ENCODE measurements around the gene SEH1L. TPM values are rescaled to one million over a fixed set of nuclear protein-coding genes. Genes with fewer than 3 reads are reported as not detected.

SEH1L gene
- polyA plus RNA-seq, 1 donor from 2014 or later: 11.5 TPM

- no peaks in the 10 kb centered on the region for H3F3A ChIP-seq (ENCODE audit: insufficient read depth, low read length, poor library complexity, severe bottlenecking)
- H3K4me2 ChIP-seq (ENCODE audit: low read length): no peak overlapping the region
Measured at GRCh38 chr18:12929477-12930083, 18.2 kb upstream of the SEH1L start.

GRCh38 chr18:12930376-12930775, 17.4 kb upstream of the SEH1L start:
- TF ChIP-seq EZH2 (IDR thresholded peaks at IDR 0.05; ENCODE audit: borderline replicate concordance, insufficient read depth, low read length, poor library complexity, severe bottlenecking): no peak
- TF ChIP-seq CTCF (IDR thresholded peaks at IDR 0.05; ENCODE audit: poor library complexity, severe bottlenecking): no peak
- no peak for TF ChIP-seq MXI1 (conservative IDR thresholded peaks at IDR 0.05; ENCODE audit: poor library complexity, severe bottlenecking)
- no peak for TF ChIP-seq REST (IDR thresholded peaks at IDR 0.05; ENCODE audit: borderline replicate concordance)
- no peaks in the 10 kb centered on the region for H3K79me2 ChIP-seq (replicated peaks; ENCODE audit: insufficient read depth, low read length)
- H4K20me1 ChIP-seq (ENCODE audit: insufficient read depth): no peaks in the 10 kb centered on the region
- no peak overlapping the region for H3K9ac ChIP-seq (ENCODE audit: low read length)
- no peaks in the 10 kb centered on the region for H3K9me3 ChIP-seq (ENCODE audit: low read length)
- no peaks in the 10 kb centered on the region for H3K36me3 ChIP-seq (ENCODE audit: insufficient read depth, low read length)
- H2AFZ ChIP-seq (ENCODE audit: low read depth, low read length): no peak overlapping the region
- H3K27me3 ChIP-seq (ENCODE audit: insufficient read depth, low read depth, low read length): no peaks in the 10 kb centered on the region
- H3K4me3 ChIP-seq (ENCODE audit: low read length): no peak overlapping the region
- H3K9me2 ChIP-seq (ENCODE audit: insufficient read depth, low read length): no peaks in the 10 kb centered on the region
- H3K27ac ChIP-seq (ENCODE audit: low read length): no peak overlapping the region
- H3K4me2 ChIP-seq (ENCODE audit: low read length): no peak overlapping the region
- H3F3A ChIP-seq (ENCODE audit: insufficient read depth, low read length, poor library complexity, severe bottlenecking): no peaks in the 10 kb centered on the region

More at GRCh38 chr18:12929477-12930083, 18.2 kb upstream of the SEH1L start:
- Histone ChIP-seq H4K20me1 (ENCODE audit: insufficient read depth) (no peaks in the 10 kb centered on the region), H3K79me2 (replicated peaks; ENCODE audit: insufficient read depth, low read length) (no peaks in the 10 kb centered on the region), H3K9me2 (ENCODE audit: insufficient read depth, low read length) (no peaks in the 10 kb centered on the region), H3K9ac (ENCODE audit: low read length) (no peak overlapping the region), H3K4me3 (ENCODE audit: low read length) (no peak overlapping the region), H3K9me3 (ENCODE audit: low read length) (no peaks in the 10 kb centered on the region), H2AFZ (ENCODE audit: low read depth, low read length) (no peak overlapping the region), H3K36me3 (ENCODE audit: insufficient read depth, low read length) (no peaks in the 10 kb centered on the region), H3K27me3 (ENCODE audit: insufficient read depth, low read depth, low read length) (no peaks in the 10 kb centered on the region), H3K27ac (ENCODE audit: low read length) (no peak overlapping the region)
- no peak for TF ChIP-seq TAF1 (IDR thresholded peaks at IDR 0.05; ENCODE audit: low read depth)
- TF ChIP-seq EZH2 (IDR thresholded peaks at IDR 0.05; ENCODE audit: borderline replicate concordance, insufficient read depth, low read length, poor library complexity, severe bottlenecking): no peak
- no peak for TF ChIP-seq MXI1 (conservative IDR thresholded peaks at IDR 0.05; ENCODE audit: poor library complexity, severe bottlenecking)
- no peak for TF ChIP-seq SMC3 (conservative IDR thresholded peaks at IDR 0.05; ENCODE audit: poor library complexity)
- TF ChIP-seq REST (IDR thresholded peaks at IDR 0.05; ENCODE audit: borderline replicate concordance): no peak
- no peak for TF ChIP-seq CTCF (IDR thresholded peaks at IDR 0.05; ENCODE audit: poor library complexity, severe bottlenecking)
- TF ChIP-seq POLR2AphosphoS5 (IDR thresholded peaks at IDR 0.05): no peak
- no peak for TF ChIP-seq EP300 (conservative IDR thresholded peaks at IDR 0.05; ENCODE audit: poor library complexity, severe bottlenecking)
- TF ChIP-seq RAD21 (conservative IDR thresholded peaks at IDR 0.05): no peak

Measured in neural cell (in vitro differentiated cells).